HFF-Myc (cell line): ENCODE measurements around the gene AUH.

Experiments
- DNase-seq: peaks from one replicate; pipeline ENCODE4 v3.0.0-alpha.2; 2011; ENCODE audit warnings: low read depth; ENCODE audit errors: extremely low read depth
- H3K4me3 ChIP-seq: replicated peaks from 2 replicates; pipeline ENCODE4 v1.5.1; 2011; ENCODE audit warnings: low read depth, mild to moderate bottlenecking, control low read depth, low read length
- CTCF ChIP-seq: IDR thresholded peaks from 2 replicates; pipeline ENCODE4 v1.5.1; 2012; ENCODE audit warnings: mild to moderate bottlenecking, low read depth, low read length, control low read depth; ENCODE audit errors: missing control alignments

Gene AUH

GRCh38 chr9:91341258-91341746 is 20.4 kb downstream of the AUH start:
- H3K4me3 ChIP-seq, result no peak overlapping the region
- no peak for DNase-seq
- no peak for TF ChIP-seq CTCF

GRCh38 chr9:91340395-91340967 is 21.2 kb downstream of the AUH start:
- H3K4me3 ChIP-seq, result no peak overlapping the region
- TF ChIP-seq CTCF, result no peak
- DNase-seq, result no peak

GRCh38 chr9:91338681-91339080 is 23.0 kb downstream of the AUH start:
- H3K4me3 ChIP-seq, result no peak overlapping the region

GRCh38 chr9:91336786-91337185 is 24.9 kb downstream of the AUH start:
- TF ChIP-seq CTCF, result no peak

More at GRCh38 chr9:91338681-91339080, 23.0 kb downstream of the AUH start:
- no peak for TF ChIP-seq CTCF
- no peak for DNase-seq

GRCh38 chr9:91334053-91334452 is 27.7 kb downstream of the AUH start:
- no peak overlapping the region for H3K4me3 ChIP-seq
- no peak for DNase-seq
- no peak for TF ChIP-seq CTCF

More at GRCh38 chr9:91336786-91337185, 24.9 kb downstream of the AUH start:
- no peak for DNase-seq
- H3K4me3 ChIP-seq, result no peak overlapping the region

- DNase-seq, result no peak
- H3K4me3 ChIP-seq, result no peak overlapping the region
- TF ChIP-seq CTCF, result no peak
Observed at GRCh38 chr9:91333551-91333950, 28.2 kb downstream of the AUH start.
